WERI-Rb-1 (cell line): ENCODE results near the gene MAGI2.

Experiments
- DNase-seq: peaks from one replicate; pipeline ENCODE4 v3.0.0-alpha.2; 2020
- H3K27ac ChIP-seq: fragments of 250-450 bp; sonication (Bioruptor Pico); 2 replicates; pipeline ENCODE4 v1.5.1; 2020; ENCODE audit warnings: mild to moderate bottlenecking, moderate library complexity
- H3K27me3 ChIP-seq: fragments of 250-450 bp; sonication (Bioruptor Pico); 2 replicates; pipeline ENCODE4 v1.5.1; 2021; ENCODE audit warnings: mild to moderate bottlenecking, low read depth, moderate library complexity; ENCODE audit not compliant: insufficient read depth, severe bottlenecking
- H3K36me3 ChIP-seq: fragments of 250-450 bp; sonication (Bioruptor Pico); 2 replicates; pipeline ENCODE4 v1.5.1; 2020; ENCODE audit warnings: mild to moderate bottlenecking, moderate library complexity
- H3K4me3 ChIP-seq: 2 replicates; pipeline ENCODE4 v1.5.1; 2011; ENCODE audit warnings: low read depth, mild to moderate bottlenecking, control low read depth, low read length
- H3K9me3 ChIP-seq: fragments of 250-450 bp; sonication (Bioruptor Pico); 2 replicates; pipeline ENCODE4 v1.5.1; 2021; ENCODE audit warnings: mild to moderate bottlenecking, moderate library complexity; ENCODE audit not compliant: severe bottlenecking
- TF ChIP-seq, protein P1 (sequence below): IDR thresholded peaks from 2 replicates; pipeline ENCODE4 v1.5.1; 2011; ENCODE audit warnings: low read depth, mild to moderate bottlenecking, control low read depth, inconsistent platforms, low read length

Gene MAGI2

DNA sequence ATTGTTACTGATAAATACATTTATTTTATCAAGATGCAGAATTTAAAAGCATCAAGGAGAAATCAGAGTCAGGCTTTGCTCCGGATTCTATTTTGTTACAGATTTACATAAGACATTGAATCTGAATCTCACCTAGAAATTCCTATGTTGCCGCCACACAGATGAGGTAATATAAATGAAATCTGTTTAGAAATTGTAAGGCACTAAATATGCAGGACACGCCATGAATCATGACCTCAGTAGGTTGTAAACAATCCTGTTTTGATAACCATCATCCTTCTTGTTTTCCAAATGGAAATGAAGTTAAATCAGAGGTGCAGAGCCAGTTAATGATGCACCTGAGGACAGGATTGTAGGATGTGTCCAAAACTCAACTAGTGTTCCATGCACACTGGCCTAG, 778.0 kb downstream of the MAGI2 start:
- DNase-seq, result no peak
- H3K36me3 ChIP-seq, result no peaks in the 10 kb centered on the region
- H3K4me3 ChIP-seq, result no peak overlapping the region
- no peak overlapping the region for H3K27ac ChIP-seq
- no peaks in the 10 kb centered on the region for H3K27me3 ChIP-seq
- H3K9me3 ChIP-seq, result no peaks in the 10 kb centered on the region
- TF ChIP-seq, protein P1, sequence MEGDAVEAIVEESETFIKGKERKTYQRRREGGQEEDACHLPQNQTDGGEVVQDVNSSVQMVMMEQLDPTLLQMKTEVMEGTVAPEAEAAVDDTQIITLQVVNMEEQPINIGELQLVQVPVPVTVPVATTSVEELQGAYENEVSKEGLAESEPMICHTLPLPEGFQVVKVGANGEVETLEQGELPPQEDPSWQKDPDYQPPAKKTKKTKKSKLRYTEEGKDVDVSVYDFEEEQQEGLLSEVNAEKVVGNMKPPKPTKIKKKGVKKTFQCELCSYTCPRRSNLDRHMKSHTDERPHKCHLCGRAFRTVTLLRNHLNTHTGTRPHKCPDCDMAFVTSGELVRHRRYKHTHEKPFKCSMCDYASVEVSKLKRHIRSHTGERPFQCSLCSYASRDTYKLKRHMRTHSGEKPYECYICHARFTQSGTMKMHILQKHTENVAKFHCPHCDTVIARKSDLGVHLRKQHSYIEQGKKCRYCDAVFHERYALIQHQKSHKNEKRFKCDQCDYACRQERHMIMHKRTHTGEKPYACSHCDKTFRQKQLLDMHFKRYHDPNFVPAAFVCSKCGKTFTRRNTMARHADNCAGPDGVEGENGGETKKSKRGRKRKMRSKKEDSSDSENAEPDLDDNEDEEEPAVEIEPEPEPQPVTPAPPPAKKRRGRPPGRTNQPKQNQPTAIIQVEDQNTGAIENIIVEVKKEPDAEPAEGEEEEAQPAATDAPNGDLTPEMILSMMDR, result no peak

DNA sequence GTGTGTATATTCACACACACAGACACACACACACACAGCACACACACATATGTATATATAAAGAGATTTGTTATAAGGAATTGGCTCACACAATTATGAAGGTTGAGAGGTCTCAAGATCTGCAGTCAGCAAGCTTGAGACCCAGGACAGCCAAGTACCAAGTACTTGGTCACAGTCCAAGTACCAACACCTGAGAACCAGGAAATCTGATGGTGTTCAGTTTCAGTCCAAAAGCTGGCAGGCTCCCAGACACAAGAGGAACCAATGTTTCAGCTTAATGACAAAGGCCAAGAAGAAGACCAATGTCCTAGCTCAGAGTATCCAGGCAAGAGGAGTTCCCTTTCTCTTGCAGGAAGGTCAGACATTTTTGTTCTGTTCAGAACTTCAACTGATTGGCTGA, 780.2 kb downstream of the MAGI2 start:
- TF ChIP-seq, protein P1, result no peak
- Histone ChIP-seq H3K4me3 (no peak overlapping the region), H3K9me3 (no peaks in the 10 kb centered on the region), H3K27me3 (no peaks in the 10 kb centered on the region), H3K36me3 (no peaks in the 10 kb centered on the region), H3K27ac (no peak overlapping the region)
- DNase-seq, result no peak

DNA sequence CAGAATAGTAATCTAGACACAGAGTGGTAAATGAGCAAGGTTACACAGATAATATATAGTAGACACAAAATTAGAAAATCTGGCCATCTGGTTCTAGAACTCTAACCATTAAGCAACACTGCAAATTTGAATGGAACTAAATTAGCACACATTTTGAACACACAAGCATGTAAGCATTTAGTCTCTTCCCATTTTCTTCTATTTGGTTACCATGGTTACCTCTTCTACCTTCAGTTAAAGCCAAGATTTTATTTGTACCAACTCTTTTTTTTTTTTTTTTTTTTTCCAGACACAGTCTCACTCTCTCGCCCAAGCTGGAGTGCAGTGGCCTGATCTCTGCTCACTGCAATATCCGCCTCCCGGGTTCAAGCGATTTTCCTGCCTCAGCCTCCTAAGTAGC, 790.5 kb downstream of the MAGI2 start:
- TF ChIP-seq, protein P1, result no peak
- Histone ChIP-seq H3K4me3 (no peak overlapping the region), H3K27ac (no peak overlapping the region), H3K9me3 (no peaks in the 10 kb centered on the region), H3K36me3 (no peaks in the 10 kb centered on the region), H3K27me3 (no peaks in the 10 kb centered on the region)
- no peak for DNase-seq

DNA sequence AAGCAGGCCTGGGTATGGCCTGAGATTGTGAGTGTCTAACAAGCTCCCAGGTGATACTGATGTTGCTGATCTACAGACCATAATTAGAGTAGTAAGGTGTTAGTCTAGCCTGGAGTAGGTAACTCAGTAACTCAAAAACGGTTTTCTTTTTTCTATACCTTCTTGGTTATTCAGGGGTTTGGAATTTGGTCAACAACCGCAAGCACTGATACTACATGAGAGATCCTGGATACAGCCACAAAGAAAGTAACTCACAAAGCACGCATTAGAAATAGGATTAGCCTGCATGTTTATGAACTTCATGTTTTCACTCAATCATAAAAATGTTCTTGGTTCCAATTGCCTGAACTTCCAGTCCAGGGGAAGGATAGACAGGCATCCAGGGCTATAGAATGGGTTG, 803.5 kb downstream of the MAGI2 start:
- no peak overlapping the region for H3K27ac ChIP-seq
- H3K36me3 ChIP-seq, result no peaks in the 10 kb centered on the region
- no peaks in the 10 kb centered on the region for H3K9me3 ChIP-seq
- no peak for DNase-seq
- H3K4me3 ChIP-seq, result no peak overlapping the region
- TF ChIP-seq, protein P1, result no peak
- no peaks in the 10 kb centered on the region for H3K27me3 ChIP-seq

DNA sequence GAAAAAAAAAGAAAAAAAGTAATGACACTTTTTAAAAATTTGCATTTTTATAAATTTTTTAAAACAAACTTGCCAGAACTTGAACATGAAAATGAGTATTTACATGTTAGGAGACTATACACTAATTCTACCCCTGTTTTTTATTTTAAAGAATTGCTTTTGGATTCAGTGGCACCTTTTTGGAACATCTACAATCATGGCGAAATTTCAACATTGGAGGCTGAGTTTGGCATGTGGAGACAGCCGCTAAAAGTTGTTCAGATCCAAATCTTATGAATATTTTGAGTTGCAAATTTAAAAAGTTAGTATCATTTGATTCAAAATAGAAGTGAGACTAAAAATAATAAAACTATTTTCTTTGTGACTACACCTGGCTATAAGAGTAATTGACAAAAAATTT, 804.2 kb downstream of the MAGI2 start:
- Histone ChIP-seq H3K36me3 (no peaks in the 10 kb centered on the region), H3K27ac (no peak overlapping the region), H3K4me3 (no peak overlapping the region), H3K27me3 (no peaks in the 10 kb centered on the region), H3K9me3 (no peaks in the 10 kb centered on the region)
- TF ChIP-seq, protein P1, result no peak
- DNase-seq, result no peak

DNA sequence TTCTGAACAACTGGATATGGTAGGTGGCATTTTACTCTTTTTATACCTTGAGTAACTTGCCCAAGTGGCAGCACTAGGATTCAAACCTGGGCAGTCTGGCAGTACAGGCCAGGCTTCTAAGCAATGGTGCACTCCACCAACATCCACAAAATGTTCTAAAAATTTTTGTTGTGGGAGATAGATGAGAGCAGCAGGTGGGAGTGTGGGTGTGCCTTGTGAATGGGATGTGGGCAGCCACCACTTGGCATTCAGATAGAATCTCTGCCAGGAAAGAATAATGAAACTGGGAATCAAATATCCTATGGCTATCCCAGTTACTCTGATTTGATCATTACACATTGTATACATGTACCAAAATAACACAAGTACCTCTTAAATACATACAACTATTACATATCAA, 810.7 kb downstream of the MAGI2 start:
- no peaks in the 10 kb centered on the region for H3K36me3 ChIP-seq
- no peak overlapping the region for H3K27ac ChIP-seq
- TF ChIP-seq, protein P1, result no peak
- no peak overlapping the region for H3K4me3 ChIP-seq
- H3K9me3 ChIP-seq, result no peaks in the 10 kb centered on the region
- no peaks in the 10 kb centered on the region for H3K27me3 ChIP-seq
- no peak for DNase-seq
